Activated naive CD4-positive, alpha-beta T cell treated with anti-CD3 and anti-CD28 coated beads, Interleukin-2, amount 10 ng/mL, durations not matched to agents 7 days and 5 days (primary cell): ENCODE data around the gene SLC25A11.
A peak's percentile ranks its signal among the peaks of the same experiment; 100 is the strongest.

ENCODE experiments used
- CTCF ChIA-PET: fragments of 350-600 bp; sonication (Branson Sonifier 250); formaldehyde crosslinking; loops from one replicate; lab custom pipeline; 2021; ENCODE audit warnings: antibody characterized with exemption; lab: Charles Lee
- DNase-seq: peaks from one replicate; pipeline ENCODE4 v3.0.0-alpha.2; 2020
- H3K27ac Mint-ChIP-seq: one replicate; pipeline ENCODE4 v1.8.0; 2021; ENCODE audit warnings: mild to moderate bottlenecking, moderate library complexity, mixed read lengths
- H3K27me3 Mint-ChIP-seq: one replicate; pipeline ENCODE4 v1.8.0; 2021; ENCODE audit warnings: mild to moderate bottlenecking, mixed read lengths
- H3K36me3 Mint-ChIP-seq: one replicate; pipeline ENCODE4 v1.8.0; 2021; ENCODE audit warnings: mixed read lengths
- H3K4me1 Mint-ChIP-seq: one replicate; pipeline ENCODE4 v1.8.0; 2021; ENCODE audit warnings: mixed read lengths
- H3K4me3 Mint-ChIP-seq: one replicate; pipeline ENCODE4 v1.8.0; 2021; ENCODE audit warnings: mild to moderate bottlenecking, moderate library complexity, mixed read lengths
- H3K9me3 Mint-ChIP-seq: one replicate; pipeline ENCODE4 v1.8.0; 2021; ENCODE audit warnings: mixed read lengths

SLC25A11 gene

DNA sequence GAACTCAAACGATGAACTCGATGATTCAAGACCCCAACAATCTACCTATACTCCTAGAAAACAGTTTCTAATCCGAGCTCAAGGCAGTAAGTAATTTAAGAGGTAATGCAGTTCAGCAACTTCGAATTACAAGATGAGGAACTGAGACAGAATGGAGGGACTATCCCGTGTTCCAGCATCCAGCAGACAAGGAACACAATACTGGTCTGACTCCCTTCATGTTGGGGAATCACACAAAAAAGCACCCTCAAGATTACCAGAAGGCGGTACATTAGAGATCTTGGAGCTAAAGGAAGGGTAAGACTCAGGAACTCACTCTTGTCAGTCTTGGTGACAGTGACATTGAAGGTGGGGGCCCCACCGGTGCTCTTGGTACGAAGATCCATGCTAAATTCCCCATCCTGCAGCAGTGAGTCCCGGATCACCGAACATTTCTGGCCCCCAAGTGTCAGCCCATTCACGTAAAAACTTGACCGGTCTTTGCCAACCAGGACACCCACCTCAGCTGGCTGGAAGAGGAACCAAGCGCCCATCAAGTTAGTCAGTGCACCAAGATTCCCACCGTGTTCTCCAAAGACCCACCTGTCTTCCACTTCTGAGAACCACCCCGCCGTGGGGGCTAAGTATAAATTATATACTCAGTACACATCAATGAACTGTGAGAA is 6.6 kb upstream of the SLC25A11 start:
- no peaks in the 10 kb centered on the region for H3K9me3 Mint-ChIP-seq
- peaks cover 59% of the 10 kb centered on the region for H3K36me3 Mint-ChIP-seq
- H3K4me3 Mint-ChIP-seq = peak overlapping the region; percentile 92
- CTCF ChIA-PET = interaction anchor here (0.7 to 2.1 kb wide), 4 partner anchors 8 to 292 kb away, joined by 3 to 10 read pairs (median 6); partner anchors contain the start of gene SPAG7
- H3K4me1 Mint-ChIP-seq = peaks cover 57% of the 10 kb centered on the region
- H3K27me3 Mint-ChIP-seq = no peaks in the 10 kb centered on the region
- no peak for DNase-seq
- peak overlapping the region; percentile 98 for H3K27ac Mint-ChIP-seq

DNA sequence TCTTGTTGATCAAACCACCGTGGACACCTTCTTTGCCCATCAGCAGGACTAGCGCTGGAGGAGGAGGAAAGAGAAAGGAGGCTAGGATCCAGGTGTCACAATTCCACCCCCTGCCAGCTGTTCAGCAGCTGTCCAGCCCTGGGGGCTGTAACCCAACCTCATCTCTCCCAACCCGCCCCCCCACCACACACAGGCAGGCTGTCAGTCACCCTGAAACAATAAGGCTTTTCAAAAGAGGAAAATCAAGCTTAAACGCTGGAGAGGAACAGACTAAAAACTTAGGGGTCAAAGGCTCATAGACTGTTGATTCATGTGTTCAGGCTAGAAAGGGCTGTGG is 6.1 kb upstream of the SLC25A11 start:
- no peaks in the 10 kb centered on the region for H3K27me3 Mint-ChIP-seq
- no peaks in the 10 kb centered on the region for H3K9me3 Mint-ChIP-seq
- DNase-seq = no peak
- H3K36me3 Mint-ChIP-seq = peaks cover 62% of the 10 kb centered on the region
- CTCF ChIA-PET = interaction anchor here (0.7 to 1.7 kb wide), 3 partner anchors 9 to 292 kb away, joined by 3 to 10 read pairs (median 4); partner anchors contain the start of gene SPAG7
- peak overlapping the region; percentile 98 for H3K27ac Mint-ChIP-seq
- peaks cover 53% of the 10 kb centered on the region for H3K4me1 Mint-ChIP-seq
- H3K4me3 Mint-ChIP-seq = peak overlapping the region; percentile 92

DNA sequence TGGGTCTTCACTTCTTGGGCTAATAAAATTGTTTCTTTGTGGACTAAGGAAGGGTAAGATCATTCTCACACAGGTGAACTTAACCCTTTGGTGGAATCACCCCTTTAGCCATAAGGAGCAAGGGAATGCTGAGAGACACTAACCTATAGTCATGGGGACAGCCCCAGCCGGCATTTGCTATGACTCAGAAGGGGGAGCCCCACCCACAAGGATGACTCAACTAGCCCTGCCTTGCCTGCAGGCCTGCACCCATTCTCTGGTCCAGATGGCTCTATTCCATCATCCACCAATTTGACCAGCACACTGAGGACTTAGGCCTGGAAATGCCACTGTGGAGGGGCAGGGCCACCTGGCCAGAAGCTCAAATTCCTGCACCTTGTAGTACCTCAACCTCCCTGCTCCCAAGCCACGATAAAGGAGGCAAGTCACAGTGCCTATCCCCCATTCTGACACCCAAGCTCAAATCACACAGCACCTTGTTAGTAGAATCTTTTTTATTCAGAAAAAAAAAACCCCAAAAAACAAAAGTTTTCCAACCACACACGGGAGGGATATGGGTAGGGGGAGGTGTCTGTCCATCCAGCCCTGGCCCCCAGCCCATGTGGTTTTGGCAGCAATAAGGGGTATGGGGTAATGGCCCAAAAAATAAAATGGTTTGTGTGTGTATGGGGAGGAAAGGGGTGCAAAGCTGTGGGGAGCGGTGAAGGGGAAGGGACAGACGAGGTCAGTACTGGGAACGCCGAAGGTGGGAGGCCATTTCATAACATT is 5.5 kb upstream of the SLC25A11 start:
- H3K27me3 Mint-ChIP-seq = no peaks in the 10 kb centered on the region
- peak overlapping the region; percentile 92 for H3K4me3 Mint-ChIP-seq
- peaks cover 48% of the 10 kb centered on the region for H3K4me1 Mint-ChIP-seq
- H3K36me3 Mint-ChIP-seq = peaks cover 67% of the 10 kb centered on the region
- CTCF ChIA-PET = interaction anchor here (0.7 to 1.7 kb wide), 3 partner anchors 9 to 293 kb away, joined by 3 to 10 read pairs (median 4); partner anchors contain the start of gene SPAG7
- H3K27ac Mint-ChIP-seq = peak overlapping the region; percentile 98
- peak; percentile 86 for DNase-seq
- no peaks in the 10 kb centered on the region for H3K9me3 Mint-ChIP-seq

DNA sequence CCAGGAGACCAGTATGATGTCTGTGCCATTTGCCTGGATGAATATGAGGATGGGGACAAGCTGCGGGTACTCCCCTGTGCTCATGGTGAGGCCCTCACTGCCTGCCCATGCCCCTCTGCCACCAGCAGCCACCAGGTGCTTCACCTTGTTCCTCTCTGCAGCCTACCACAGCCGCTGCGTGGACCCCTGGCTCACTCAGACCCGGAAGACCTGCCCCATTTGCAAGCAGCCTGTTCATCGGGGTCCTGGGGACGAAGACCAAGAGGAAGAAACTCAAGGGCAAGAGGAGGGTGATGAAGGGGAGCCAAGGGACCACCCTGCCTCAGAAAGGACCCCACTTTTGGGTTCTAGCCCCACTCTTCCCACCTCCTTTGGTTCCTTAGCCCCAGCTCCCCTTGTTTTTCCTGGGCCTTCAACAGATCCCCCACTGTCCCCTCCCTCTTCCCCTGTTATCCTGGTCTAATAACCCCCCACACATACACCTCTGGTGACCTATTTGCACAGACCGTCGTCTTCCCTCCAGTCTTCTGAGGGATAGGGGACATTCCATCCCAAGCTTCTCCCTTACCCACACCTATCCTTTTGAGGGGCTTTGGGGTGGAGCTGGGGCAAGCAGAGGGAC is 4.8 kb upstream of the SLC25A11 start:
- H3K4me1 Mint-ChIP-seq = peaks cover 46% of the 10 kb centered on the region
- H3K27me3 Mint-ChIP-seq = peaks cover 4% of the 10 kb centered on the region
- peak overlapping the region; percentile 98 for H3K27ac Mint-ChIP-seq
- no peaks in the 10 kb centered on the region for H3K9me3 Mint-ChIP-seq
- H3K4me3 Mint-ChIP-seq = peak overlapping the region; percentile 92
- DNase-seq = peak; percentile 53
- H3K36me3 Mint-ChIP-seq = peaks cover 70% of the 10 kb centered on the region
- CTCF ChIA-PET = interaction anchor here (0.8 kb wide), 1 partner anchor 57 kb away, joined by 3 read pairs; no protein-coding TSS in a partner anchor

DNA sequence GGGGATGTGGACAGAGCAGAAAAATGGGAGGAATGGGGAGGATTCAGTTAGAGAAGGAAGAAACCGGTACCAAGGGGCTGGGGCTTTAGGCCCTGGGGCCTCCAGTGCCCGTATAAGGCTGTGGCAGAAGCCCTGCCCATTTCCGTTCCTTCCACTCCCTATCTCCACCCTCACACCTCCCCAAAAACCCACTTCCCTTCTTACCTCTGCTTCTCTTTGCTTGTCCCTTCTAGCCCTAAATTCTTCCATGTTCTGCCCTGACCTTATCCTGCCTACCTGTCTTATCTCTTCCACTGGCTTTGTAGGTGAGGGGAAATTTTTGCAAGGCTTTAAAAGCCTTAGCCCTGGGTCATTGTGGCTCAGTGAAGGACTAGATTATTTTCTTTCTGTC is 4.3 kb upstream of the SLC25A11 start:
- Mint-ChIP-seq H3K4me3 (peak overlapping the region; percentile 92), H3K4me1 (peaks cover 47% of the 10 kb centered on the region), H3K27ac (peak overlapping the region; percentile 98), H3K9me3 (no peaks in the 10 kb centered on the region), H3K27me3 (peaks cover 4% of the 10 kb centered on the region), H3K36me3 (peaks cover 71% of the 10 kb centered on the region)
- DNase-seq = peak; percentile 79
- CTCF ChIA-PET = interaction anchor here (0.8 kb wide), 1 partner anchor 56 kb away, joined by 3 read pairs; no protein-coding TSS in a partner anchor

DNA sequence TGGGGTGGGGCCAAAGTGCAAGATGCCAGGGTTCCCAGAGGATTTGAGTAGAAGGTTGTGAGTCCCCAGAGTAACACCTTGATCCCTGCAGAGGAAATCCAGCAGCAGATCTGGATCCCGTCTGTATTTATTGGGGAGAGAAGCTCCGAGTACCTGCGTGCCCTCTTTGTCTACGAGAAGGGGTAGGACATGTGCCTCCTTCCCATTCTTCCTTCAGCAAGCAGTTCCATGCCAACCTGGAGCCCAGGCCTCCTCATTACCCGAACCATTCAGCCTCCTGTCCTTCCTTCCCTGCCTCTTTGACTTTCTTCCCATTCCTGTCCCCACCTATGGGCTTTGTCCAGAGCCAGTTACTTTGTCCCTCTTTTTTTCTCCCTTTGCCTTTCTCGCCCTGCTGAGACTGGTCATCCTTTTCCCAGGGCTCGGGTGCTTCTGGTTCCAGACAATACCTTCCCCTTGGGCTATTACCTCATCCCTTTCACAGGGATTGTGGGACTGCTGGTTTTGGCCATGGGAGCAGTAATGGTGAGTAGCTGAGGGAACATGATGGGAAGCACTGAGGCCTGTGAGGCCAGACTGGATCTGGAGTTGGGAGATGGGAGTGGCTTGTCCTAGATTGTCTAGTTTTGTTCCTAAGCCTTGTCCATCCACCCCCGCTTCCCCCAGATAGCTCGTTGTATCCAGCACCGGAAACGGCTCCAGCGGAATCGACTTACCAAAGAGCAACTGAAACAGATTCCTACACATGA is 3.1 kb upstream of the SLC25A11 start:
- Mint-ChIP-seq H3K4me3 (peak overlapping the region; percentile 92), H3K27me3 (peaks cover 4% of the 10 kb centered on the region), H3K27ac (peak overlapping the region; percentile 98), H3K4me1 (peaks cover 59% of the 10 kb centered on the region), H3K36me3 (peaks cover 80% of the 10 kb centered on the region), H3K9me3 (no peaks in the 10 kb centered on the region)
- CTCF ChIA-PET = interaction anchor here (1.0 kb wide), 1 partner anchor 30 kb away, joined by 4 read pairs; no protein-coding TSS in a partner anchor
- DNase-seq = no peak

DNA sequence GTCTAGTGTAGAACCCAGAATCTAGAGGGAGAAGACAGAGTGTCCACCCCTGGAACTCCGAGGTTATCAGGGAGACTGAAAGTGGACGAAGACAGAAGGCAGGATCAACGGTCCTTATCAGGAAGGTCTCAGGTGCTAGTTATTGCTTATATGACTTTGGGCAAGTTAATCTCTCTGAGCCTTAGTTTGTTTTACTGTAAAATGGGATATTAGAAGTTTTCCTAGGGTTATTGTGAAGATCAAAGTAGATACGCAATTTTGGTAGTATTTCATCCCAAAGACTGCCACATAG is 1.4 kb upstream of the SLC25A11 start:
- Mint-ChIP-seq H3K4me1 (peaks cover 67% of the 10 kb centered on the region), H3K27ac (peak overlapping the region; percentile 98), H3K9me3 (no peaks in the 10 kb centered on the region), H3K27me3 (peaks cover 4% of the 10 kb centered on the region), H3K36me3 (peaks cover 82% of the 10 kb centered on the region), H3K4me3 (peak overlapping the region; percentile 92)
- DNase-seq = no peak
- CTCF ChIA-PET = no interaction called here

DNA sequence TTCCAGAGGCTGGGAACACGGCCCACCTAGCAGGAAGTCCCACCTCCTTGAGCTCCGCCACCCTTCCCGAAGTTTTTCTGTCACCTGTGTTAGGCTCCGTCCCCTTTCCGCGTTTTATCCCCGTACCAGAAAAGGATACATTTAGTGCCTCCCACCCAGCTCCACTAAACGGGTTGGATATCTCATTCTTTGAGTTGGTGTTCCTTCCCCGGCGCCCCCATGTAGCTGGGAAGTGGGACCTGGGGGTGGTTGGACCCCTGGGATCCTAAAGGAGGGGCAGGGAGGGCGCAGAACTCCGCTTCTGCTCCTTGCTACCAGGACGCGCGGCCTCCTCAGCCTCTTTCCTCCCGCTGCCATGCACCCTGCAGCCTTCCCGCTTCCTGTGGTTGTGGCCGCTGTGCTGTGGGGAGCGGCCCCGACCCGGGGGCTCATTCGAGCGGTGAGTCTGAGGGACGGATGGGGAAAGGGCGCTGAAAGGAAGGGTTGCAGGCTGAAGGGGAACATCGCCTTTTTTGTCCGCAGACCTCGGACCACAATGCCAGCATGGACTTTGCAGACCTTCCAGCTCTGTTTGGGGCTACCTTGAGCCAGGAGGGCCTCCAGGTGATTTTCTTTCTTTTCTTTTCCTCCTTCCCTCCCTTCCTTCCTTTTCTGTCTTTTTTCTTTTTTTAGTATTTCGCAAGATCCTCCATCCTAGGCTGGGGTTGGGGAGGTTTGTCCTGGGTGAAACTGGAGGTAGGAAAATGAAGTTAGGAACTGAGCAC is 891 bp upstream of the SLC25A11 start:
- Mint-ChIP-seq H3K27me3 (peaks cover 4% of the 10 kb centered on the region), H3K9me3 (no peaks in the 10 kb centered on the region), H3K36me3 (peaks cover 80% of the 10 kb centered on the region), H3K27ac (peak overlapping the region; percentile 98), H3K4me3 (peak overlapping the region; percentile 92), H3K4me1 (peaks cover 68% of the 10 kb centered on the region)
- CTCF ChIA-PET = interaction anchor here (0.6 to 2.6 kb wide), 4 partner anchors 25 to 40 kb away, joined by 3 to 15 read pairs (median 6); partner anchors contain the start of gene SPAG7
- DNase-seq = peak; percentile 71

DNA sequence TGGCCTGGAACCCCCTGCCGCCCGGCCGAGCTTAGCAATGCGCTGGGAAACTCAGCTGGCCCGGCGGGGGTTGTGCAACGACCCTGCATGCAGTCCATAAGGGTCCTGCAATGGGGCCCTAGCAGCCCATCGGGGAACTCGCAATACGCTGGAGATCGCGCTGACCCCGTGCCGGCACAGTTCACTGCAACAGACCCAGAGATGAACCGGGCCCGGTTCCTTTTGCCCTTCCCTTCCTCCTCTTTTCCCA is 375 bp downstream of the SLC25A11 start:
- Mint-ChIP-seq H3K27ac (peak overlapping the region; percentile 98), H3K4me3 (peak overlapping the region; percentile 92), H3K36me3 (peaks cover 68% of the 10 kb centered on the region), H3K4me1 (peaks cover 58% of the 10 kb centered on the region), H3K9me3 (no peaks in the 10 kb centered on the region), H3K27me3 (peaks cover 5% of the 10 kb centered on the region)
- no peak for DNase-seq
- CTCF ChIA-PET = interaction anchor here (1.0 to 2.6 kb wide), 4 partner anchors 26 to 48 kb away, joined by 3 to 15 read pairs (median 6); partner anchors contain the start of genes CAMTA2 and SPAG7

DNA sequence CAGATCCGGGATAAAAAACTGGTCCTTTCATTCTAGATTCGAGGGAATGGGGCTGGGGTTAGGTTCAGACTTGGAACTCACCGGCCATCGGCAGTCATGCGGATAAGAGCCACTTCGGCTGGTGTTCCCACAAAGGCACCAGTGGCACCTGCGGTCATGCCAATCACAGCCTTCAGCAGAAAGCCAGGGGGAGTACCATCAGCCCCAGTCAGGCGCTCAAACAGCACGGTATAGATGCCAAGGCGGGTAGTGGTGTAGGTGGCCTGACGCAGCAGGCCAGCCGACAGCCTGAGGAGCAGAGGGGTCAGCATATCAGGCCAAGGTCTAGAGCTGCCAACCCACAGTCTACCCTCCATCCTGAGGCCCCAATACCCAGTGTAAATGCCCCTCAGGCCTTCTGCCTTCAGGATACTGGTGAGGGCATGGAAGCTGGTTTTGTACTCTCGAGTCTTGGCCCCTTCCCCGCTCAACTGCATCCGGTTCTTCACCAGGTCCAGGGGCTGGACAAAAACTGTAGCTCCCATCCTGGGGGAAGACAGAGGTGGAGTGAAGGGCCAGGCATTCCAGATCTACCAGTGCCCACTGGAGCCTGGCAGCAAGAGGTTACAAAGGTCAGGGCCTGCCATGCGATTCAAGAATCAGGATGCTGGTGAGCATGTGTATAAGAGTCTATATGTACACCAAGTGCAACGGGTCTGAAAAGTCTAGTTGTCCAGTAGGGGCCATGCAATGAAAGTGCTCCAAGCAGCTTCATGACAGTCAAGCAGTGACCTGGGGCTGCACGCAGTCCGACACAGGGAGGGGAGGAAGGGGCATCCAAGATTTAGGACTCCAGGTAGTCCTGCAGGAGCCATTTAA is 929 bp downstream of the SLC25A11 start:
- DNase-seq = no peak
- Mint-ChIP-seq H3K36me3 (peaks cover 64% of the 10 kb centered on the region), H3K4me1 (peaks cover 58% of the 10 kb centered on the region), H3K4me3 (peak overlapping the region; percentile 92), H3K27me3 (peaks cover 10% of the 10 kb centered on the region), H3K27ac (peak overlapping the region; percentile 98), H3K9me3 (no peaks in the 10 kb centered on the region)
- CTCF ChIA-PET = interaction anchor here (1.0 to 2.6 kb wide), 3 partner anchors 29 to 48 kb away, joined by 3 to 15 read pairs (median 9); partner anchors contain the start of genes CAMTA2 and SPAG7

DNA sequence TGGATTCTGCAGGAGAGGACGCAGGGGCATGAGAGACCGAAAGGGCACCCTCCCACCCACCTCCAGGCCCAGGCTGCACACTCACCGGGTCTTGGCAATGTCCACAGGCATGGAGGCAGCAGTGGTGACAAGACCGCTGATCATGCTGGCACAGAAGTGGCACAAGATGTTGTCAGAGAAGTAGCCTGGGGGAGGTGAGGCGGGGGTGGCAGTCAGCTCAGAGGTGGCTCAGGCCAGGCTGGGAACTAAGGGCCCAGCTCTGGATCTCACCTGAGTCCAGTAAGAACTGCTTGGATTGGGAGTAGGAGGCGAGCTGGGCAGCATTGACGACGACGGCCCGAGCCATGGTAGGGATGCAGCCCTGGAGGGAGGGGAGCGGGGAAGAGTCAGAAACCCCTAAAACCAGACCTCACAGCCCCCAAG is 1.8 kb downstream of the SLC25A11 start:
- H3K9me3 Mint-ChIP-seq = no peaks in the 10 kb centered on the region
- H3K36me3 Mint-ChIP-seq = peaks cover 63% of the 10 kb centered on the region
- CTCF ChIA-PET = interaction anchor here (2.6 kb wide), 2 partner anchors 29 kb away, joined by 9 to 15 read pairs; partner anchors contain the start of gene SPAG7
- H3K4me3 Mint-ChIP-seq = peak overlapping the region; percentile 92
- H3K4me1 Mint-ChIP-seq = peaks cover 57% of the 10 kb centered on the region
- H3K27ac Mint-ChIP-seq = peak overlapping the region; percentile 79
- peaks cover 12% of the 10 kb centered on the region for H3K27me3 Mint-ChIP-seq
- no peak for DNase-seq

DNA sequence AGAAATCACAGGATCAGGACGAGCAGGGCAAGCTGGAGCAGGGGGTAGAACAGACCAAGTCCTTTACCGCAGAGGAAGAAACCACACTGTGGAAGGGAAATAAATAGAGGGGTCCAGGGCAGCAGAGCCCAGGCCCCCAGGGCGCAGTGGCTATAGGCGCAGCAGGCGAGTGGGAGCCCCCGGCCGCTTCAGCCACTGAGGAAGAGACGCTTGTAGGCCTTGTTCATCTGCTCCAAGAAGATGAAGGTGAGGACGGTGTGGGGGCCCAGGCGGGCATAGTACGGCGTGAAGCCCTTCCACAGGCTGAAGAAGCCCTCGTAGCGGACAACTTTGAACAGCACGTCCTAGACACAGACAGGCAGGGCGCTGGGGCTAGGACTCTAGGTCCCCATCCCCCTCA is 2.3 kb downstream of the SLC25A11 start:
- H3K4me1 Mint-ChIP-seq = peaks cover 51% of the 10 kb centered on the region
- no peak for DNase-seq
- H3K9me3 Mint-ChIP-seq = no peaks in the 10 kb centered on the region
- H3K36me3 Mint-ChIP-seq = peaks cover 57% of the 10 kb centered on the region
- no peak overlapping the region for H3K4me3 Mint-ChIP-seq
- CTCF ChIA-PET = no interaction called here
- H3K27ac Mint-ChIP-seq = no peak overlapping the region
- peaks cover 12% of the 10 kb centered on the region for H3K27me3 Mint-ChIP-seq
